ENCODE results near the gene ZNF236.

Gene ZNF236

DNA sequence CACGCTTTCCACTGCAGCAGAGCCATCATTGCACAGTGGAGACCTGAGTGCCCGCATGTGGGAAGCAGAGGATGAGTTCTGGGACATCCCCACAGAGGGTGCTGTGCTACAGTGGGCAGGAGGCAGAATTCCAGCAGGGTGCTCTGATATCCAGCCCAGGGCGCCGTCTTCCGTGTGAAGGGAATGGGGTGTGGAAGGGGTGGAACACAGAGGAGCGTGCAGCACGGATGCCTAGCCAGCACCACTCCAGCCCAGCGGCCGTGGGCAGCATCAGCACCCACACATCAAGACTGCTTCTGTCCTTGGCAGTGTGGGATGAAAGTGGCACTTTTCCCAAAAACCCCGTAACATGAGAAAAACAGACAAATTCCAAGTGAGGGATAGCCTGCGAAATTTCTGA, 134.3 kb downstream of the ZNF236 start:
- DNase-seq (ENCODE audit: low spot score), result no peak
- in situ Hi-C loops (cut with MboI; ENCODE audit: low sequenced_read_pairs, unreplicated experiment), result no loop called here
- TF ChIP-seq, protein P1, sequence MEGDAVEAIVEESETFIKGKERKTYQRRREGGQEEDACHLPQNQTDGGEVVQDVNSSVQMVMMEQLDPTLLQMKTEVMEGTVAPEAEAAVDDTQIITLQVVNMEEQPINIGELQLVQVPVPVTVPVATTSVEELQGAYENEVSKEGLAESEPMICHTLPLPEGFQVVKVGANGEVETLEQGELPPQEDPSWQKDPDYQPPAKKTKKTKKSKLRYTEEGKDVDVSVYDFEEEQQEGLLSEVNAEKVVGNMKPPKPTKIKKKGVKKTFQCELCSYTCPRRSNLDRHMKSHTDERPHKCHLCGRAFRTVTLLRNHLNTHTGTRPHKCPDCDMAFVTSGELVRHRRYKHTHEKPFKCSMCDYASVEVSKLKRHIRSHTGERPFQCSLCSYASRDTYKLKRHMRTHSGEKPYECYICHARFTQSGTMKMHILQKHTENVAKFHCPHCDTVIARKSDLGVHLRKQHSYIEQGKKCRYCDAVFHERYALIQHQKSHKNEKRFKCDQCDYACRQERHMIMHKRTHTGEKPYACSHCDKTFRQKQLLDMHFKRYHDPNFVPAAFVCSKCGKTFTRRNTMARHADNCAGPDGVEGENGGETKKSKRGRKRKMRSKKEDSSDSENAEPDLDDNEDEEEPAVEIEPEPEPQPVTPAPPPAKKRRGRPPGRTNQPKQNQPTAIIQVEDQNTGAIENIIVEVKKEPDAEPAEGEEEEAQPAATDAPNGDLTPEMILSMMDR (IDR thresholded peaks at IDR 0.05; ENCODE audit: borderline replicate concordance, control extremely low read depth, extremely low read depth, insufficient read depth, missing control alignments), result no peak

- in situ Hi-C loops (cut with MboI; ENCODE audit: low sequenced_read_pairs, unreplicated experiment), result no loop called here
- TF ChIP-seq, protein P1 (IDR thresholded peaks at IDR 0.05; ENCODE audit: borderline replicate concordance, control extremely low read depth, extremely low read depth, insufficient read depth, missing control alignments), result no peak
- DNase-seq (ENCODE audit: low spot score), result no peak
These were observed 135.3 kb downstream of the ZNF236 start for GRCh38 chr18:76957384-76958355.

DNA sequence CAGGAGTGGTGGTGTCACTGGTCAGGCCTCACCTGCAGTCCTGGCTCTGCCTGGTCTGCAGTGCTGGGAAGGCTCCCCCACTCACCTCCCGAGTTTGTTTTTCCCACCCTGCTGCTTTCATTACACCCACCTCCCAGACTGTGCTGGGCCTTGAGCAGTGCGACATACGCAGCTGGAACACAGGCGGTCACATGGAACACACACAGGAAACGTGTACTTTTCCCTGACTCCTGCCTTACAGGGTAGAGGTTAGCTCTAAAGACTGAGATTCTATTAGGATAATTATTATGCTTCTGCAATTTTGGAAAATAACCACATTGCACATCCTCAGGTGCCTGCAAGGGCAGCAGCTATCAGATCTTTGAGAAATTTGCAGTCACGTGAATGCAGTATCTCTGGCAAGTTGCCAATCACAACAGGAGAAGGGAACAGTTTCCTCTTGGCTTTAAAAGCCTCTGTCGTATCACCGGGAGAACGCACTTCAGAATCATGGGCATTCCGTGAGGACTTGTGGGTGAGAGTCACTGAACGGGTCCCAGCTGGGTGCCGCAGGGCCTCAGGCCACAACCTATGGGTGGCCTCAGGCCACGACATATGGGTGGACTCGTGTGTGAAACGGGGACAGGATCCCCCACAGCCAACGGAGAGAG, 136.5 kb downstream of the ZNF236 start:
- in situ Hi-C loops (cut with MboI; ENCODE audit: low sequenced_read_pairs, unreplicated experiment), result no loop called here
- TF ChIP-seq, protein P1 (IDR thresholded peaks at IDR 0.05; ENCODE audit: borderline replicate concordance, control extremely low read depth, extremely low read depth, insufficient read depth, missing control alignments), result no peak
- DNase-seq (ENCODE audit: low spot score), result no peak

DNA sequence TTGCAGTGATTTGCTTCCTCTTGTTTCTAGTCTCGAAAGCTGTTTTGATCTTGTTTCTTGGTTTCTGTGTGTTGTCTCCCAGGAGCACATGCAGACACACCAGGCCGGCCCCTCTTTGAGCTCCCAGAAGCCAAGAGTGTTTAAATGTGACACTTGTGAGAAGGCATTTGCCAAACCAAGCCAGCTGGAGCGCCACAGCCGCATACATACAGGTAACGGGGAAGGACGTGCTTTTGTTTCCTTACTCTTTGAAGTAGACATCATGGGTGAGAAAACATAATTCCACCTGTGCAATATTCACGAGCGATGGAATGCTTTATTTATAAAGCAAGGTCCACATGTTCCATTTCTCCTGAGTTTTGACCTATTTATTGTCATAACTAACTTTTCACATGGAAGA, 137.2 kb downstream of the ZNF236 start:
- TF ChIP-seq, protein P1 (IDR thresholded peaks at IDR 0.05; ENCODE audit: borderline replicate concordance, control extremely low read depth, extremely low read depth, insufficient read depth, missing control alignments), result no peak
- in situ Hi-C loops (cut with MboI; ENCODE audit: low sequenced_read_pairs, unreplicated experiment), result no loop called here
- no peak for DNase-seq (ENCODE audit: low spot score)

DNA sequence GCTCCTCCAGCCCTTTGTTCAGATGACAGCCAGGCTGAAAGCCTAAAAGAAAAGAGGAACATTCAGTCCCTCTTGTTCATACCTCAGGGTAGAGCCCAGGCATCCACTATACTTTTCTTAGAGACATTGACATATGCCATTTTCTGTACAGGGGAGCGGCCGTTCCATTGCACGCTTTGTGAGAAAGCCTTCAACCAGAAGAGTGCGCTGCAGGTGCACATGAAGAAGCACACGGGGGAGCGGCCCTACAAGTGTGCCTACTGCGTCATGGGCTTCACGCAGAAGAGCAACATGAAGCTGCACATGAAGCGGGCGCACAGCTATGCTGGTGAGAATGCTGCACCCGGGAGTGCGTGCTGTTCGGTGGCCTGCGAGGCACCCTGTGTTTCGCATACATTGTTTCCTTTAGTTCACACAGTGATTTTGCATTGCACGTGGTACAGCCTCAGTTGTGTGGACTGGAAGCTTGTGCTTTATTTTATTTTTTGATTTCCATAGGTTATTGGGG, 138.2 kb downstream of the ZNF236 start:
- in situ Hi-C loops (cut with MboI; ENCODE audit: low sequenced_read_pairs, unreplicated experiment), result no loop called here
- DNase-seq (ENCODE audit: low spot score), result no peak
- TF ChIP-seq, protein P1 (IDR thresholded peaks at IDR 0.05; ENCODE audit: borderline replicate concordance, control extremely low read depth, extremely low read depth, insufficient read depth, missing control alignments), result no peak

DNA sequence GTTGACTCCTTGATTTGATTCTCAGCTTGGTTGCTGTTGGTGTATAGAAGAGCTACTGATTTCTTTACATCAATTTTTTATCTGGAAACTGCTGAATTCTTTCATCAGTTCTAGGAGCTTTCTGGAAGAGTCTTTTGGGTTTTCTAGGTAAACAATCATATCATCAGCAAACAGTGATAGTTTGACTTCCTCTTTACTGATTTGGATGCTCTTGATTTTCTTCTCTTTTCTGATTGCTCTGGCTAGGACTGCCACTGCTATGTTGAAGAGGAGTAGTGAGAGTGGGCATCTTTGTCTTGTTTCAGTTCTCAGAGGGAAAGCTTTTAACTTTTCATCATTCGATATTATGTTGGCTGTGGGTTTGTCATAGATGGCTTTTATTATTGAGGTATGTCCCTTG, 140.5 kb downstream of the ZNF236 start:
- no peak for DNase-seq (ENCODE audit: low spot score)
- in situ Hi-C loops (cut with MboI; ENCODE audit: low sequenced_read_pairs, unreplicated experiment), result no loop called here
- TF ChIP-seq, protein P1 (IDR thresholded peaks at IDR 0.05; ENCODE audit: borderline replicate concordance, control extremely low read depth, extremely low read depth, insufficient read depth, missing control alignments), result no peak

Data from GM13976 (cell line).